GM21423 (cell line): Measurements from ENCODE around the gene IKZF3.
"Not testable (repeated sequence)": the region's sequence is repeated elsewhere in the genome, so short reads cannot be mapped to it uniquely, and the experiment has no call there.

Experiments
- ATAC-seq: cut with Tn5 transposase; IDR thresholded peaks from one replicate; pipeline ENCODE4 v1.9.1; 2021; ENCODE audit warnings: mild to moderate bottlenecking, moderate library complexity; ENCODE audit not compliant: unreplicated experiment

IKZF3 gene

DNA sequence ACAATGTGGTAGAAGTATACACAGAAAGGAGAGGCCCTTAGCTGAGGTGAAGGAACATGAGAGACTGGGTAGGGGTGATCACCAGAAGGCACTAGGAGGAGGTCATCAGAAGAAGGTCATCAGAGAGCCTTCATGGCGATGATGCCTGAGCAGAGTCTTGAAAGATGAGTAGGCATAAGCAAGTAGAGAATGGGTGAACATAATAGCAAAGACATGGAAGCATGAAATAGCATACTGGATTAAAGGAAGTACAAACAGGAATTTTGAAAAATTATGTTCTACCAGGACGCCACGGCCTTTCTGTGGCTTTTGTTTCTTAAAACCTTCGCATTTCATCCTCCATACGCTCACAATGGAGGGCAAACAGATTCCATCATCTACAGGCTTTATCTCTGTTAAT lies 2.9 kb downstream of the IKZF3 start:
- ATAC-seq = no peak

DNA sequence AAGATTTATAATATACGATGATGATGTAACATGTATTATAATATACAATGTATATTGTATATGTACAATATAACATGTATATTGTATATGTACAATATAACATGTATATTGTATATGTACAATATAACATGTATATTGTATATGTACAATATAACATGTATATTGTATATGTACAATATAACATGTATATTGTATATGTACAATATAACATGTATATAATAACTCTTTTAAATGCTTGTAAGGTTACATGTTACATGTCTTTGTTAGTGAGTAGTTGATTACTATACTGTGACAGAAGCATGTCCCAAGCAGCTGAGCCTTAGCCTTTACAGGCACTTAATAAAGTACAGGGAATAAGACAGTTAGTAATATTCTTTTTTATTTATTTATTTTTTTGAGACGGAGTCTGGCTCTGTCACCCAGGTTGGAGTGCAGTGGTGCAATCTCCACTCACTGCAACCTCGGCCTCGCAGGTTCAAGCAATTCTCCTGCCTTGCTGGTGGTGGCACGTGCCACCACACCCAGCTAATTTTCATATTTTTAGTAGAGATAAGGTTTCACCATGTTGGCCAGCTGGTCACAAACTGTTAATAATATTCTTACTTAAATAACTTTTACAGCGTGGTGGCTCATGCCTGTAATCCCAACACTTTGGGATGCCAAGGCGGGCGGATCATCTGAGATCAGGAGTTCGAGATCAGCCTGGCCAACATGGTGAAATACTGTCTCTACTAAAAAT lies 8.0 kb downstream of the IKZF3 start:
- ATAC-seq = not testable (repeated sequence)

DNA sequence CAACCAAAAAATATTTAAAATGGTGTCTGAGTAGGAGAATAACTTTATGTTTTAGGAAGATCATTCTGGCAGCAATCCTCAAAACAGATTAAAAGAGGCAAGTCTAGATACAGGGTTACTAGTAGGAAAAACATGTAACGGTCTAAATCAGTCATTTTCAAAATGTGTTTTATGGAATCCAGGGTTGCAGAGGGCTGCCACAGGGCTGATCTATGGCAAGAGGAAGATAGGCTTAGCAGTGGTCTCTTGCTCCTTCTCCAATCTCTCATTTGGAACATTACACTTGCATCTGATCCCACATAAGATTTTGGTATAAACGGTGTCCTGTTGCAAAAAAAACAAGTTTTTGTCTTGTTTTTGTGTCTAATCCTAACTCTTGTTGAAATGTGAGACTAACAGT lies 9.2 kb downstream of the IKZF3 start:
- ATAC-seq = no peak

DNA sequence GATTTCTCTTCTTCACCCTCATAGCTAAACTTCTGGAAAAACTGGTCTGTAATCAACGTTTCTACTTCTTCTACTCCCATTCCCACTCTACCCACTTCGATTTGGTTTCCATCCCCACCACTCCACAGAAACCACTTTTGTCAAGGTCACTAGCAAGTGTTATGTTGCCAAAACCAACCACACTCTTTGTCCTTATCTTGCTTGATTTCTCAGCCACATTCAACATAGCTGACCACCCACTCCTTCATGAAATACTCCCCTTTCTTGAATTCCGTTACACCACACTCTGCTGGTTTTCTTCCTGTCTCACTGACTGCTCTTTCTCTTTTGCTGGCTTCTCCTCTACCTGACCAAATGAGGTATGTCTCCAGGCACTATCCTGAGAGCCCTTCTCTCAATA lies 11.9 kb downstream of the IKZF3 start:
- no peak for ATAC-seq

DNA sequence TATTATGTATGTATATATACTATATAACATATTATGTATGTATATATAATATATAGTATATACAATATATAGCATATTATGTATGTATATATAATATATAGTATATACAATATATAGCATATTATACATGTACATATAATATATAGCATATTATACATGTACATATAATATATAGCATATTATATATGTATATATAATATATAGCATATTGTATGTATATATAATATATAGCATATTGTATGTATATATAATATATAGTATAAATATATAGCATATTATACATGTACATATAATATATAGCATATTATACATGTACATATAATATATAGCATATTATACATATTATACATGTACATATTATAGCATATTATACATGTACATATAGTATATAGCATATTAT lies 13.9 kb downstream of the IKZF3 start:
- not testable (repeated sequence) for ATAC-seq

DNA sequence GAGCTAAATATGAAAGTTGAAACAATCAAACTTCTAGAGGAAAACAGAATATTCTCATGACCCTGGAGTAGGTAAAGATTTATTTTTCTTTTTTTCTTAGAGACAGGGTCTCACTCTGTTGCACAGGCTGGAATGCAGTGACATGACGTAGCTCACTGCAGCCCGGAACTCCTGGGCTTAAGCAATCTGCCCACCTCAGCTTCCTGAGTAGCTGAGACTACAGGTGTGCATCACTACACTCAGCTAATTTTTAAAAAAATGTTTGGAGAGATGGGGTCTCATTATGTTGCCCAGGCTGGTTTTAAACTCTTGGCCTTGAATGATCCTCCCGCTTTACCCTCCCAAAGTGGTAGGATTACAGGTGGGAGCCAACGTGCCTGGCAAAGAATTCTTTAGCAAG lies 15.5 kb downstream of the IKZF3 start:
- no peak for ATAC-seq

DNA sequence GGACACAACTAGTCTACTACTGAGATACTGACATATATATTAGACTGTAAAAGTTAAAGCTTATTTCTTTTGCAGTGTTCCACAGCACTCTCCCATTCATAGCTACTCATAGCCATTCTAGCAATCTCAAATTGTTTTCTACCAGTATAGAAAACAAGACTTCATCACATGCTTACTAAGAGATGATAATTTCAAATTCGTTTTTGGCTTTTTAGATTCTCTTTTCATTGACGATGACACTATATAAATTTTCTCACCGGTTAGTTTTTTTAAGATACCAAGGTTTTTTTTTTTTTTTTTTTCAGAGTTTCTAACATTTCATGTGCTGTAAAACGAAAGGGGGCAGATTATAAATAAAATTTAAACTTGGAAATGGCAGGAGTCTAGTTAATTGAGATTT lies 17.9 kb downstream of the IKZF3 start:
- ATAC-seq = no peak

DNA sequence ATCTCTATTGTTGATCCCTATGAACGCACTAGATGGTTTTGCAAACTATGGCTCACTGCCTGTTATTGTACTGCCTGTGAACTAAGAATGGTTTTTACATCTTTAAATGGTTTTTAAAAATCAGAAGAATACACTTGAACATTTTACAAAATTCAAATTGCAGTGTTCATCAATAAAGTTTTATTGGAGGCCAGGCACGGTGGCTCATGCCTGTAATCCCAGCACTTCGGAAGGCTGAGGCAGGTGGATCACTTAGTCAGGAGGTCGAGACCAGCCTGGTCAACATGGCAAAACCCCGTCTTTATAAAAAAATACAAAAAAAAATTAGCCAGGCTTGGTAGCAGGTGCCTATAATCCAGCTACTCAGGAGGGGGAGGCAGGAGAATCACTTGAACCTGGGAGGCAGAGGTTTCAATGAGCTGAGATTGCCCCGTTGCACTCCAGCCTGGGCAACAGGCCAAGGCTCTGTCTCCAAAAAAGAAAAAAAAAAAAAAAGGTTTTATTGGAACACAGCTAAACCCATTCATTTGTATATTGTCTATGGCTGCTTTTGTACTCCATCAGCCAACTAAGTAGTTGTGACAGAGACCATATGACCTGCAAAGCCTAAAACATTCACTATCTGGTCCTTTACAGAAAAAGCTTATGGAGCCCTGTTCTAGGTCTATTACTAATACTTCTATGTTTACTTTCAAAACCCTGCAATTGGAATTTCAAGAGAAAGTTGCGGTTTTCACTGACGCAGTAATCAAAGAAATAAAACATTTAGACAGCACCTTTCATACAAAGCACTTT lies 18.9 kb downstream of the IKZF3 start:
- no peak for ATAC-seq

DNA sequence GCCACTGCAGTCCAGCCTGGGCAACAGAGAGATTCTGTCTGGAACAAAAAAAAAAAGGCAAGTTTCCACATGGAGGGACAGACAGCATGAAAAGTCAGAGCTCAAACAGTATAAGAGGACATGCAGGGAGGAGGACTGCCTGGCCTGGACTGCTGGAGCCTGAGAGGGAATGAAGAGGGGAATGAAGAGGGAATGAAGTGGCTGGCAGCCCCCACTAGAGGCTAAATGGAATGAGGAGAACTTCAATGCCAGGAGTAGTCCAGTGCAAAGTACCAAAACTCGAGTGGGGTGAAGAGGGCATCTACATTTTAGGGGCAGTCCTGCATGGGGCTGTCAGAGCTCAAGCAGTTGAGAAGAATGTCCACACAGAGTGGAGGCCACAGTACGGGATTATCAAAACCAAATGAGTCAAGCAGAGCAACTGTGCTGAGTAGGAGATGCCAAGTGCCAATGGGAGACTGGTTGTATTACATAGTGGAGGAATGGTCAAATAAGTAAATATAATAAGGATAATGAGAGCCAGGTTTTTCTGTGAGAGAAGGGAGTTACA lies 22.9 kb downstream of the IKZF3 start:
- ATAC-seq = no peak

DNA sequence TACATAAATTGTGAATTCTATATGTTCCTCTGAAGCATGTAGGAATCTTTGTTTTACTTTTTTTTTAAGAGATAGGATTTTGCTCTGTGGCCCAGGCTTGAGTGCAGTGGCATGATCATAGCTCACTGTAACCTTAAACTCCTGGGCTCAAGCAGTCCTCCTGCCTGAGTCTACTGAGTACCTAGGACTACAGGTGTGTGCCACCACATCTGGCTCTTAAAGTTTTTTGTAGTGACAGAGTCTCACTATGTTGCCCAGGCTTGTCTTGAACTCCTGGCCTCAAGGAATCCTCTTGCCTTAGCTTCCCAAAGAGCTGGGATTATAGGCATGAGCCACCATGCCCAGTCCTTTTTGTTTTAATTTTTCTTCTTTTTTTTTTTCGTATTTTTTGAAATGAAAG lies 25.3 kb downstream of the IKZF3 start:
- no peak for ATAC-seq

DNA sequence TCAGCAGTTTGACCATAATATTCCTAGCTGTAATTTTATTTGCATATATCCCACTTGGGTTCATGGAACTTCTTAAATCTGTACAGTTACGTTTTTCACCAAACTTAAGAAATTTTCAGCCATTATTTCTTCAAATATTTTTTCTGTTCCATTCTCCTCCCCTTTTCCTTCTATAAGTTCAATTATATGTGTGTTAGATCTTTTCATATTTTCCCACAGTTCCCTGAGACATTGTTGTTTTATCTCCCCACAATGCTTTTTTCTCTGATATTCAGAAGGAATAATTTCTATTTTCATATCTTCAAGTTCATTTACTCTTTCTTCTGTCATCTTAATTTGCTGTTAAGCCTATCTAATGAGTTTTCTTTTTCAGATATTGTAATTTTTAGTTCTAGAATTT lies 26.1 kb downstream of the IKZF3 start:
- ATAC-seq = no peak

DNA sequence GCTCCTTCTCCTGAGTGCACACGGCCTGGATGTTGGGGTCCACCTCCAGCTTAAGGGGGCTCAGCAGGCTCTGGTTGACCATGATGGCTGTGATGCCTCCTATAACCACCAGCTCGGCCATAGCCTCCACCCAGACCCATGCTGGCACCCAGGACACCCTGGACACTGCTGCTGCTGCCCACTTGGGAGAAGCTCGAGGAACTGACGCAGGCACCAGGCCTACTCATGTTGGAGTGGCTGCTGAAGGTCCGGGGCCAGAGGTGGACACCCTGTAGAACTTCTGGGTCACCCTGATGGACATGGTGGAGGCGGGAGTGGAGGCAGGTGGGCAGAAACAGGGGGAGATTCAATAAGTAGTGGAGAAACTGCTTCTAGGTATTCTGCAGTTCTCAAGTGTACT lies 28.0 kb downstream of the IKZF3 start:
- no peak for ATAC-seq

DNA sequence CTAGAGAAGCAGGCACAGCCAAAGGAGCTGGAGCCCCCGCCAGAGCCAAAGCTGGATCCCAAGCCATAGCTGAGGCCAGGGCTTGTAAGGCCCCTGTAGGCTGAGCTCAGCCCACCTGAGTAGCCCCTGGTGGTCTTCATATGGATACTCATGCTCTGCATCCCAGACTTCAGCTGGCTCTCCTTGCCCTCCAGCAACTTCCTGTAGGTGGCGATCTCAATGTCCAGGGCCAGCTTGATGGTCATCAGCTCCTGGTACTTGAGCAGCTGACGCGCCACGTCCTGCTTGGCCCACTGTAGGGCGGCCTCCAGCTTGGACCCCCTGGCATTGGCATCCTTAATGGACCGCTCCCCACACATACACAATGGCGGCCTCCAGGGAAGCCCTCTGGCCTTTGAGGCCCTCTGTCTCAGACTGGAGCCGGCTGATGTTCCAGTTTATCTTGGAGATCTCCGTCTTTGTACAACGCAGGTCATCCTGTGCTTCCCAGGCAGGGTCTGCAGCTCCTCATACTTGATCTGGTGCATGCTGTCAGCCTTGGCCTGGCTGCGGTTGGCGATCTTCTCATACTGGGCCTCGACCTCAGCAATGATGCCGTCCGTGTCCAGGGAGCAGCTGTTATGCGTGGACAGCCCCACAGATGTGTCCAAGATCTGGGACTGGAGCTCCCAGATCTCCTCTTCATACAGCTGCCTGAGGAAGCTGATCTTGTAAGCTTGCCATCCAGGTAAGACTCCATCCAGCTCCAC lies 28.9 kb downstream of the IKZF3 start:
- ATAC-seq = no peak

DNA sequence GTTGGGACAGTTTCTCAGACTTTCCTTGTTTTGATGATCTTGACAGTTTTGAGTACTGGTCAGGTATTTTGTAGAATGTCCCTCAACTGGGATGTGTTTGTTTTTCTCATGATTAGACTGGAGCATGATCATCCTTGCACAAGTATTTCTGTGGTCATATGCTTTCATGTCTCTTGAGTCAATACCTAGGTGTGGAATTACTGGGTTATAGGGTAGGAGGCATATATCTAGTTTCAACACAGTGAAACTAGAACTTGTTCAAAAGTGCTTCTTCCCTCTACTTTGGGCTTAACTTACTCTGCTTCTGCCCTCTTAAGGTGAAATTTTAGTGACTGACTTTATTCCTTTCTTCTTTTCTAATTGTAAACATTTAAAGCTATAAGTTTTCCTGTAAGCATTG lies 30.1 kb downstream of the IKZF3 start:
- no peak for ATAC-seq

DNA sequence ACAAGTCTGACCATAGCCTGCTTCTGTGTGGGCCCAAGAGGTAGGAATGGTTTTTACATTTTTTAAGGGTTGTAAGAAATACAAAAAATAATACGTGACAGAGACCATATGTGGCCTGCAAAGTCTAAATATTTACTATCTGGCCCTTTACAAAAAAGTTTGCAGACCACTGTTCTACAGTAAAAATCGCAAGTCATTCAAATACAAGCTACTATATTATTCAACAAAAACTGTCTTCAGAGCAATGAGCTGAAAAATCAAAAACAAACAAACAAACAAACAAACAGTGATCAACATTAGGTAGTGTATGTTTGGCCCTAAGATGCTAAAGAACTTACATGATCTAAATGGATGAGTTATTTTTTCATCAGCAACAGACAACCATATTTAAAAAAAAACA lies 32.5 kb downstream of the IKZF3 start:
- no peak for ATAC-seq

DNA sequence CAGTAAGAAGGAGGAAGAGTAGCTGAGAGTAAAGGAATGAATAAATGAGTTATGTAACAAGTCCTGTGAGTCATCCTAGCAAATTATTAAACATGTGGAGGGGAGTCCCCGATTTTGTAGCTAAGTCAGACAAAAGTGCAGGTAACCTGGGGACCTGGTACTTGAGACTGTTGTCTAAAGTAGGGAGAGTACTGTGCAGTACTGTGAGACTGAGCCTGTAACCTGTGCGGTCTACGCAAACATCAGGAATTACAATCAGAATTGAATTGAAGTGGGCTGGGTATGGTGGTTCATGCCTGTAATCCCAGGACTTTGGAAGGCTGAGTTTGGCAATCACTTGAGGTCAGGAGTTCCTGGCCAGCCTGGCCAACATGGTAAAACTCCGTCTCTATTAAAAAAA lies 35.7 kb downstream of the IKZF3 start:
- no peak for ATAC-seq

DNA sequence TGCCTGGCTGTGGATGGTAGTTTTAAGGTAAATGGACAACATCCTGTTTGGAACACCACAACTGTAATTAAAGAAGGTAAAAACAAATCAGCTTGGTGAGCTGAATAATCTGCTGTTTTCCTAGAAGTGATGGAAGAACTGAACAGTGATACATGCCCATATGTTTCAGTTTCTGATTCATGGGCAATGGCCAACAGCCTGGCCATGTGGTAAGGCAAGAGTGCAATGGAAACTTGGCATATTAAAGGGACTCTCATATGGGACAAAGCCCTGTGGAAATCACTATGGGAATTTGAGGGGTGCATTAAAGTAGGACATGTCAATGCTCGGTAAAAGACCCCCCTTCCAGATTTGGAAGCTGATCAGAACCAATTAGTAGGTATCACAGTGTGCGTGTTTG lies 37.8 kb downstream of the IKZF3 start:
- no peak for ATAC-seq

DNA sequence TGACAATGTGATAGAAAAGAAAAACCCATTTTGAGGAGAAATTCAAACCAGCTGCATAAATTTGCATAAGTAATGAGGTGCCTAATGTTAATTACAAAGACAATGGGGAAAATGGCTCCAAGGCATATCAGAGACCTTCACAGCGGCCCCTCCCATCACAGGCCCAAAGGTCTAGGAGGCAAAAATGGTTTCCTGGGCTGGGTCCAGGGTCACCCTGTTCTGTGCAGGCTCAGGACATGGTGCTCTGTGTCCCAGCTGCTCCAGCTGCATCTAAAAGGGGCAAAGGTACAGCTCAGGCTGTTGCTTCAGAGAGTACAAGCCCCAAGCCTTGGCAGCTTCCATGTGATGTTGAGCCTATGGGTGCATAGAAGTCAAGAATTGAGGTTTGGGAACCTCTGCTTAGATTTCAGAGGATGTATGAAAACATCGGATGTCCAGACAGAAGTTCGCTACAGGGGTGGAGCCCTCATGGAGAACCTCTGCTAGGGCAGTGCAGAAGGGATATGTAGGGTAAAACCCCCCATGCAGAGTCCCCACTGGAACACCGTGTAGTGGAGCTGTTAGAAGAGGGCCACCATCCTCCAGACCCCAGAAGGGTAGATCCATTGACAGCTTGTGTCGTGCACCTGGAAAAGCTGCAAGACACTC lies 40.6 kb downstream of the IKZF3 start:
- ATAC-seq = no peak

DNA sequence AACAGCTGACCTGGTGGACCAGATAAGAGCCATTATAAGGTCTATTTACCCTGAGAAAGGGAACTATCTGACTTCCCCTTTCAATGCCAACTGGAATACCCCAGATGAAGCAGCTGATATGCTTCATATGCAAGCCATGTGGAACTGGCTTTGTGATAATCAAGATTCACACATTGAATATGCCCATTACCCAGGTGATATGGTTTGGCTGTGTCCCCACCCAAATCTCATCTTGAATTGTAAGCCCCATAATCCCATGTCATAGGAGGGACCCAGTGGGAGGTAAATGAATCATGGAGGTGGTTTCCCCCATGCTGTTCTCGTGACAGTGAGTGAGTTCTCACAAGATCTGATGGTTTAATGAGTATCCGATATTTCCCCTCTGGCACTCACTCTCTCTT lies 42.1 kb downstream of the IKZF3 start:
- ATAC-seq = no peak

DNA sequence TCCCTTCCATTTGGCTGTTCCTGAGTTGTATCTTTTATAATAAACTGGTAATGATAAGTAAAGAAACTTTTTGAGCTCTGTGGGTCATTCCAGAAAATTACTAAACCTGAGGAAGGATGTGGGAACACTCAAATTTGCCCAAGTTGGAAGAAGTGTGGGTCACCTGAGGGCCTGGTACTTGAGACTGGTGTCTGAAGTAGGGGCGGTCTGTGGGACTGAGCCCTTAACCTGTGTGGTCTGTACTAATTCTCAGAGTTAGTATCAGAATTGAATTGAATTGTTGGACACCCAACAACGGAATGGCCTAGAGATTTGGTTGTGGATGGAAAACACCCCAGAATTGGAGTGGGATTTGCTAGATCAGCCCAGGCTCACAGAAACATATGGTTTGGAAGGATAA lies 43.1 kb downstream of the IKZF3 start:
- ATAC-seq = no peak

DNA sequence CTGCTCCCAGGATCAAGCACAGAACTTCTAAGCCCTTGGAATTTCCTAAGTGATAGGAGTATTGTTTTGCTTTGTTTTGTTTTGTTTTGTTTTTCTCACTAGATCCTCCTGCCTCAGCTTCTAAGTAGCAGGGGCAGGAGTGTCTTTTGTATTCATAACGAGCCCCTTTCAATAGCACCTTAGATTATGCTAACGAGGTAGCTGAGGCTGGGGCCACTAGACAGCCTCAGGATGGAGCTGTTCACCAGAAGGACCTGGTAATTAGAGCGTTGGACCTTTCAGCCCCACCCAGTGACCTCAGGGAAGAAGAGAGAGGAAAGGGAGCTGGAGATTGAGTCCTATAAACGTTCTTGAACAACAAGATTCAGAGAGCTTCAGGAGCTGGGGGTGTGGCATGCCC lies 43.6 kb downstream of the IKZF3 start:
- no peak for ATAC-seq
